NCI-H510A treated with DMSO at 0.1 percent for 48 hours (cell line): Measurements from ENCODE around the gene RAB40A.
"Not testable (repeated sequence)": the region's sequence is repeated elsewhere in the genome, so short reads cannot be mapped to it uniquely, and the experiment has no call there.

Source experiments
- DNase-seq: peaks from one replicate; lab custom pipeline; 2025; lab: John Stamatoyannopoulos, UW

RAB40A gene

GRCh38 chrX:103523605-103524004 is 4.3 kb upstream of the RAB40A start:
- DNase-seq = no peak

- no peak for DNase-seq
Observed at GRCh38 chrX:103520386-103520785, 1.1 kb upstream of the RAB40A start.

GRCh38 chrX:103518571-103518970 is 718 bp downstream of the RAB40A start:
- DNase-seq = no peak

GRCh38 chrX:103517246-103517645 is 2.0 kb downstream of the RAB40A start:
- no peak for DNase-seq

- DNase-seq = no peak
Observed at GRCh38 chrX:103513476-103514108, 5.7 kb downstream of the RAB40A start.

GRCh38 chrX:103513067-103513466 is 6.2 kb downstream of the RAB40A start:
- no peak for DNase-seq

GRCh38 chrX:103510031-103510430 is 9.3 kb downstream of the RAB40A start:
- DNase-seq = no peak

GRCh38 chrX:103503853-103504207 is 15.5 kb downstream of the RAB40A start:
- no peak for DNase-seq

- no peak for DNase-seq
Observed at GRCh38 chrX:103503163-103503852, 16.0 kb downstream of the RAB40A start.

GRCh38 chrX:103498786-103499185 is 20.5 kb downstream of the RAB40A start:
- no peak for DNase-seq

GRCh38 chrX:103495786-103496185 is 23.5 kb downstream of the RAB40A start:
- DNase-seq = no peak

GRCh38 chrX:103493578-103493977 is 25.7 kb downstream of the RAB40A start:
- DNase-seq = not testable (repeated sequence)

- DNase-seq = not testable (repeated sequence)
Observed at GRCh38 chrX:103489733-103490132, 29.6 kb downstream of the RAB40A start.

GRCh38 chrX:103488794-103489193 is 30.5 kb downstream of the RAB40A start:
- no peak for DNase-seq

- no peak for DNase-seq
Observed at GRCh38 chrX:103488332-103488731, 31.0 kb downstream of the RAB40A start.

- DNase-seq = no peak
Observed at GRCh38 chrX:103483720-103484119, 35.6 kb downstream of the RAB40A start.

GRCh38 chrX:103480526-103480925 is 38.8 kb downstream of the RAB40A start:
- DNase-seq = no peak

GRCh38 chrX:103477496-103477895 is 41.8 kb downstream of the RAB40A start:
- no peak for DNase-seq

GRCh38 chrX:103475381-103475780 is 43.9 kb downstream of the RAB40A start:
- no peak for DNase-seq

GRCh38 chrX:103469977-103470376 is 49.3 kb downstream of the RAB40A start:
- not testable (repeated sequence) for DNase-seq

GRCh38 chrX:103467887-103468286 is 51.4 kb downstream of the RAB40A start:
- DNase-seq = no peak

GRCh38 chrX:103467156-103467555 is 52.1 kb downstream of the RAB40A start:
- DNase-seq = no peak

GRCh38 chrX:103464774-103465117 is 54.5 kb downstream of the RAB40A start:
- DNase-seq = peak; percentile 57
